ENCODE results near the gene TES. TPM values are rescaled to one million over a fixed set of nuclear protein-coding genes. Genes with fewer than 3 reads are reported as not detected.

TES gene
- total and polyA plus RNA-seq, 2 of the 13 experiments (the other 11 are each of a cell fraction or from before 2014, with no cell fraction given), result 21.6 to 23.0 TPM

DNA sequence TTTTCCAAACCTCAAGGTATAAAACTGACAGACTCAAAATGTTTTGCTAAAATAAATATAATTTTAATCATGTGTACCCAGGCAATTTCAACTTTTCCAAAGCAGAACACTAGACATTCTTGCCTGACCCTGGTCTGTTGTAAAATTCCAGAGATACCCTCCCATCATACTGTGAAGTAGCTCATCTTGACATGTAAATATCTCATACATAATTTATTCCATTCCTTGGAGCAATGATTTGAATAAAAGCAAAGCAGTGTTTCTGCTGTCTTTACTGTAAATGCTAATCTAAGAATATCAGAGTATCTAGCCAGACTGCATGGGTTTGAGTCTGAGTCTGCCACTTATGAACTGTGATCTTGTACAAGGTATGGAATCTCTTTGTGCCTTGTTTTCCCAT lies 68.9 kb downstream of the TES start:
- ChIA-PET POLR2A (no interaction called here), CTCF (ENCODE audit: low intra/inter-chr PET ratio, low total read pairs) (no interaction called here)
- Histone ChIP-seq H3K36me3 (replicated peaks in 1 of 2; ENCODE audit: control insufficient read depth in 1 of 2, insufficient read depth in 2 of 2, low read length in 2 of 2) (no peaks in the 10 kb centered on the region), H3K9ac (ENCODE audit: insufficient read depth, low read depth, low read length) (no peak overlapping the region), H4K20me1 (ENCODE audit: insufficient read depth, low read length) (no peaks in the 10 kb centered on the region), H3K4me1 (ENCODE audit: insufficient read depth, low read length) (no peaks in the 10 kb centered on the region), H3K27me3 (ENCODE audit: control insufficient read depth in 1 of 2, insufficient read depth in 2 of 2, low read length in 2 of 2) (no peaks in the 10 kb centered on the region), H3K4me3 (replicated peaks in 1 of 3; ENCODE audit: insufficient read depth in 1 of 3, low read depth in 2 of 3, low read length in 3 of 3) (no peak overlapping the region), H3K4me2 (ENCODE audit: low read depth, low read length) (no peak overlapping the region), H3K27ac (ENCODE audit: extremely low read length, insufficient read depth, low read length) (no peak overlapping the region), H2AFZ (ENCODE audit: low read length) (no peak overlapping the region), H3K79me2 (ENCODE audit: insufficient read depth, low read length) (no peaks in the 10 kb centered on the region), H3K9me3 (ENCODE audit: low read length) (no peaks in the 10 kb centered on the region)
- intact Hi-C loops (cut with micrococcal nuclease; ENCODE audit: unreplicated experiment) (no loop called here), in situ Hi-C loops (cut with HindIII; ENCODE audit: extremely low pct_ligation_motif_present, low pct_unique_long_range_greater_than_20kb) (no loop called here)
- BruUV-seq (replicated peaks), result no TSS peak
- TF ChIP-seq TBX3 (IDR thresholded peaks at IDR 0.05; ENCODE audit: borderline replicate concordance) (no peak), HNRNPLL (IDR thresholded peaks at IDR 0.05; ENCODE audit: low read depth, low read length, poor library complexity, severe bottlenecking) (no peak), ZNF317 (CRISPR knock-in tag; IDR thresholded peaks at IDR 0.05) (no peak), JUND (CRISPR knock-in tag; IDR thresholded peaks at IDR 0.05) (no peak), ZNF138 (CRISPR knock-in tag; IDR thresholded peaks at IDR 0.05; ENCODE audit: low read depth) (no peak), HDAC6 (IDR thresholded peaks at IDR 0.05; ENCODE audit: low read depth, low read length) (no peak), TFDP1 (CRISPR knock-in tag; IDR thresholded peaks at IDR 0.05; ENCODE audit: borderline replicate concordance) (no peak)
- TF ChIP-seq, protein P1, sequence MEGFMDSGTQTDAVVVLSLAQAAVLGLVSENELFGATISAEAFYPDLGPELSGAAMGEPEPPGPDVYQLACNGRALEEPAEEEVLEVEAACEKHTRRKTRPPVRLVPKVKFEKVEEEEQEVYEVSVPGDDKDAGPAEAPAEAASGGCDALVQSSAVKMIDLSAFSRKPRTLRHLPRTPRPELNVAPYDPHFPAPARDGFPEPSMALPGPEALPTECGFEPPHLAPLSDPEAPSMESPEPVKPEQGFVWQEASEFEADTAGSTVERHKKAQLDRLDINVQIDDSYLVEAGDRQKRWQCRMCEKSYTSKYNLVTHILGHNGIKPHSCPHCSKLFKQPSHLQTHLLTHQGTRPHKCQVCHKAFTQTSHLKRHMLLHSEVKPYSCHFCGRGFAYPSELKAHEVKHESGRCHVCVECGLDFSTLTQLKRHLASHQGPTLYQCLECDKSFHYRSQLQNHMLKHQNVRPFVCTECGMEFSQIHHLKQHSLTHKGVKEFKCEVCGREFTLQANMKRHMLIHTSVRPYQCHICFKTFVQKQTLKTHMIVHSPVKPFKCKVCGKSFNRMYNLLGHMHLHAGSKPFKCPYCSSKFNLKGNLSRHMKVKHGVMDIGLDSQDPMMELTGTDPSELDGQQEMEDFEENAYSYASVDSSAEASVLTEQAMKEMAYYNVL (CRISPR knock-in tag; IDR thresholded peaks at IDR 0.05; ENCODE audit: borderline replicate concordance), result no peak
- TF ChIP-seq, protein P2, sequence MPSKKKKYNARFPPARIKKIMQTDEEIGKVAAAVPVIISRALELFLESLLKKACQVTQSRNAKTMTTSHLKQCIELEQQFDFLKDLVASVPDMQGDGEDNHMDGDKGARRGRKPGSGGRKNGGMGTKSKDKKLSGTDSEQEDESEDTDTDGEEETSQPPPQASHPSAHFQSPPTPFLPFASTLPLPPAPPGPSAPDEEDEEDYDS (CRISPR knock-in tag; IDR thresholded peaks at IDR 0.05), result no peak
- TF ChIP-seq, protein P3, sequence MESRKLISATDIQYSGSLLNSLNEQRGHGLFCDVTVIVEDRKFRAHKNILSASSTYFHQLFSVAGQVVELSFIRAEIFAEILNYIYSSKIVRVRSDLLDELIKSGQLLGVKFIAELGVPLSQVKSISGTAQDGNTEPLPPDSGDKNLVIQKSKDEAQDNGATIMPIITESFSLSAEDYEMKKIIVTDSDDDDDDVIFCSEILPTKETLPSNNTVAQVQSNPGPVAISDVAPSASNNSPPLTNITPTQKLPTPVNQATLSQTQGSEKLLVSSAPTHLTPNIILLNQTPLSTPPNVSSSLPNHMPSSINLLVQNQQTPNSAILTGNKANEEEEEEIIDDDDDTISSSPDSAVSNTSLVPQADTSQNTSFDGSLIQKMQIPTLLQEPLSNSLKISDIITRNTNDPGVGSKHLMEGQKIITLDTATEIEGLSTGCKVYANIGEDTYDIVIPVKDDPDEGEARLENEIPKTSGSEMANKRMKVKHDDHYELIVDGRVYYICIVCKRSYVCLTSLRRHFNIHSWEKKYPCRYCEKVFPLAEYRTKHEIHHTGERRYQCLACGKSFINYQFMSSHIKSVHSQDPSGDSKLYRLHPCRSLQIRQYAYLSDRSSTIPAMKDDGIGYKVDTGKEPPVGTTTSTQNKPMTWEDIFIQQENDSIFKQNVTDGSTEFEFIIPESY (CRISPR knock-in tag; IDR thresholded peaks at IDR 0.05), result no peak
- no peak for FAIRE-seq
- DNase-seq (ENCODE audit: low spot score), result no peak
- ATAC-seq, result no peak

Measured in HepG2 (cell line).